Activated CD4-positive, alpha-beta memory T cell treated with anti-CD3 and anti-CD28 coated beads, Interleukin-2, amount 10 ng/mL, durations not matched to agents 7 days and 5 days (primary cell): ENCODE data around the gene TUBG2. TPM values are rescaled to one million over a fixed set of nuclear protein-coding genes. Genes with fewer than 3 reads are reported as not detected.

Experiments used
- CTCF ChIA-PET: fragments of 350-600 bp; sonication (Branson Sonifier 250); formaldehyde crosslinking; loops from one replicate; lab custom pipeline; 2021; ENCODE audit warnings: antibody characterized with exemption, inconsistent platforms; lab: Charles Lee
- POLR2A ChIA-PET: fragments of 350-600 bp; sonication (Branson Sonifier 250); formaldehyde crosslinking; loops from one replicate; lab custom pipeline; 2021; ENCODE audit warnings: antibody characterized with exemption; lab: Charles Lee
- DNase-seq: peaks from one replicate; pipeline ENCODE4 v3.0.0-alpha.2; 2020
- H3K27ac Mint-ChIP-seq: one replicate; pipeline ENCODE4 v1.8.0; 2021; ENCODE audit warnings: mild to moderate bottlenecking, mixed read lengths
- H3K27me3 Mint-ChIP-seq: one replicate; pipeline ENCODE4 v1.8.0; 2021; ENCODE audit warnings: mixed read lengths
- H3K36me3 Mint-ChIP-seq: one replicate; pipeline ENCODE4 v1.8.0; 2021; ENCODE audit warnings: low read depth, mixed read lengths
- H3K4me1 Mint-ChIP-seq: one replicate; pipeline ENCODE4 v1.8.0; 2021; ENCODE audit warnings: mixed read lengths
- H3K4me3 Mint-ChIP-seq: one replicate; pipeline ENCODE4 v1.8.0; 2021; ENCODE audit warnings: mild to moderate bottlenecking, mixed read lengths
- H3K9me3 Mint-ChIP-seq: one replicate; pipeline ENCODE4 v1.8.0; 2021; ENCODE audit warnings: mixed read lengths
- total RNA-seq, 2 experiments: library from RNA; stranded (reverse); gene quantifications; one replicate each; pipeline ENCODE4 v1.2.3, GENCODE V29; 2021

The TUBG2 gene
- total RNA-seq, 2 experiments from 2014 or later = 7.2 to 7.5 TPM

- ChIA-PET CTCF (interaction anchor here (0.6 to 2.2 kb wide), 4 partner anchors 14 to 96 kb away, joined by 3 to 6 read pairs (median 4); partner anchors contain the start of gene TUBG1), POLR2A (interaction anchor here (1.1 kb wide), 1 partner anchor 65 kb away, joined by 4 read pairs; the partner anchor contains the start of genes RETREG3 and TUBG1)
- Mint-ChIP-seq H3K36me3 (no peaks in the 10 kb centered on the region), H3K27ac (no peak overlapping the region), H3K9me3 (no peaks in the 10 kb centered on the region), H3K4me1 (peaks cover 46% of the 10 kb centered on the region), H3K27me3 (peaks cover 49% of the 10 kb centered on the region), H3K4me3 (peak overlapping the region; percentile 5)
- DNase-seq = no peak
Measured at GRCh38 chr17:42674755-42675347, 15.8 kb downstream of the TUBG2 start.

- ChIA-PET POLR2A (interaction anchor here (1.4 to 4.8 kb wide), 4 partner anchors 9 to 98 kb away, joined by 4 to 36 read pairs (median 4); partner anchors contain the start of genes PSMC3IP, RETREG3, TUBG1 and VPS25), CTCF (interaction anchor here (1.3 to 2.2 kb wide), 2 partner anchors 97 kb away, joined by 3 to 6 read pairs; no protein-coding TSS in a partner anchor)
- peaks cover 47% of the 10 kb centered on the region for H3K4me1 Mint-ChIP-seq
- no peak overlapping the region for H3K4me3 Mint-ChIP-seq
- no peak for DNase-seq
- H3K36me3 Mint-ChIP-seq = no peaks in the 10 kb centered on the region
- no peak overlapping the region for H3K27ac Mint-ChIP-seq
- H3K27me3 Mint-ChIP-seq = peaks cover 49% of the 10 kb centered on the region
- H3K9me3 Mint-ChIP-seq = no peaks in the 10 kb centered on the region
Measured at GRCh38 chr17:42675348-42675964, 16.4 kb downstream of the TUBG2 start.

- ChIA-PET CTCF (interaction anchor here (1.3 kb wide), 1 partner anchor 98 kb away, joined by 3 read pairs; no protein-coding TSS in a partner anchor), POLR2A (interaction anchor here (1.4 to 4.8 kb wide), 4 partner anchors 9 to 98 kb away, joined by 4 to 36 read pairs (median 4); partner anchors contain the start of genes PSMC3IP, RETREG3, TUBG1 and VPS25)
- Mint-ChIP-seq H3K36me3 (no peaks in the 10 kb centered on the region), H3K9me3 (no peaks in the 10 kb centered on the region), H3K4me3 (peak overlapping the region; percentile 77), H3K27ac (no peak overlapping the region), H3K27me3 (peaks cover 46% of the 10 kb centered on the region), H3K4me1 (peaks cover 45% of the 10 kb centered on the region)
- DNase-seq = peak; percentile 28
Measured at GRCh38 chr17:42675965-42676423, 16.9 kb downstream of the TUBG2 start.

- ChIA-PET CTCF (interaction anchor here (1.3 to 4.8 kb wide), 3 partner anchors 67 to 98 kb away, joined by 3 to 62 read pairs (median 14); partner anchors contain the start of genes PSMC3IP, RETREG3 and TUBG1), POLR2A (interaction anchor here (0.6 to 4.8 kb wide), 7 partner anchors 8 to 322 kb away, joined by 3 to 36 read pairs (median 4); partner anchors contain the start of genes PSMC3IP, RETREG3, RPL27 and TUBG1)
- Mint-ChIP-seq H3K27ac (peak within 1 kb of the TSS; percentile 77), H3K4me3 (peak within 1 kb of the TSS; percentile 77), H3K36me3 (no peaks in the 10 kb centered on the region), H3K4me1 (peaks cover 46% of the 10 kb centered on the region), H3K9me3 (no peaks in the 10 kb centered on the region), H3K27me3 (peaks cover 45% of the 10 kb centered on the region)
- peak; percentile 31 for DNase-seq
Measured at GRCh38 chr17:42676424-42677011, 17.4 kb downstream of the TUBG2 start, which contains the start of gene PLEKHH3. Gene PLEKHH3 (minus strand): TSS chr17:42676994. CDS start chr17:42676563, 431 bp downstream.

GRCh38 chr17:42677012-42677857 is 18.2 kb downstream of the TUBG2 start:
- peak; percentile 100 for DNase-seq
- CTCF ChIA-PET = interaction anchor here (3.4 to 4.8 kb wide), 2 partner anchors 68 to 98 kb away, joined by 14 to 62 read pairs; partner anchors contain the start of genes PSMC3IP, RETREG3 and TUBG1
- Mint-ChIP-seq H3K27ac (peak overlapping the region; percentile 77), H3K27me3 (peaks cover 47% of the 10 kb centered on the region), H3K9me3 (no peaks in the 10 kb centered on the region), H3K4me3 (peak overlapping the region; percentile 77), H3K4me1 (peaks cover 50% of the 10 kb centered on the region), H3K36me3 (no peaks in the 10 kb centered on the region)
- POLR2A ChIA-PET = interaction anchor here (0.6 to 4.8 kb wide), 9 partner anchors 8 to 321 kb away, joined by 3 to 36 read pairs (median 5); partner anchors contain the start of genes NAGLU, PSMC3IP, RETREG3 and RPL27

GRCh38 chr17:42677921-42678781 is 19.1 kb downstream of the TUBG2 start:
- H3K27me3 Mint-ChIP-seq = peaks cover 49% of the 10 kb centered on the region
- no peaks in the 10 kb centered on the region for H3K9me3 Mint-ChIP-seq
- ChIA-PET POLR2A (interaction anchor here (0.5 to 4.8 kb wide), 13 partner anchors 8 to 148 kb away, joined by 3 to 36 read pairs (median 5); partner anchors contain the start of genes MLX, NAGLU, PSMC3IP and RETREG3), CTCF (interaction anchor here (0.5 to 4.8 kb wide), 3 partner anchors 69 to 184 kb away, joined by 3 to 62 read pairs (median 14); partner anchors contain the start of genes PSMC3IP, RETREG3 and TUBG1)
- H3K4me1 Mint-ChIP-seq = peaks cover 58% of the 10 kb centered on the region
- H3K4me3 Mint-ChIP-seq = peak overlapping the region; percentile 77
- H3K27ac Mint-ChIP-seq = peak overlapping the region; percentile 78
- H3K36me3 Mint-ChIP-seq = no peaks in the 10 kb centered on the region
- peak; percentile 84 for DNase-seq

- H3K4me1 Mint-ChIP-seq = peaks cover 60% of the 10 kb centered on the region
- ChIA-PET CTCF (interaction anchor here (0.5 to 4.8 kb wide), 7 partner anchors 12 to 319 kb away, joined by 3 to 62 read pairs (median 4); partner anchors contain the start of genes PSMC3IP, RETREG3, RPL27 and TUBG1), POLR2A (interaction anchor here (0.9 to 4.8 kb wide), 10 partner anchors 9 to 112 kb away, joined by 3 to 36 read pairs (median 6); partner anchors contain the start of genes MLX, PSMC3IP, RETREG3 and TUBG1)
- no peaks in the 10 kb centered on the region for H3K36me3 Mint-ChIP-seq
- peak; percentile 35 for DNase-seq
- peak overlapping the region; percentile 77 for H3K4me3 Mint-ChIP-seq
- H3K27ac Mint-ChIP-seq = peak overlapping the region; percentile 78
- no peaks in the 10 kb centered on the region for H3K9me3 Mint-ChIP-seq
- H3K27me3 Mint-ChIP-seq = peaks cover 54% of the 10 kb centered on the region
Measured at GRCh38 chr17:42678951-42679491, 19.9 kb downstream of the TUBG2 start.

- Mint-ChIP-seq H3K36me3 (no peaks in the 10 kb centered on the region), H3K4me3 (peak overlapping the region; percentile 77), H3K9me3 (no peaks in the 10 kb centered on the region), H3K27ac (peak overlapping the region; percentile 78), H3K4me1 (peaks cover 55% of the 10 kb centered on the region), H3K27me3 (peaks cover 53% of the 10 kb centered on the region)
- POLR2A ChIA-PET = interaction anchor here (0.9 to 4.8 kb wide), 9 partner anchors 9 to 113 kb away, joined by 3 to 36 read pairs (median 8); partner anchors contain the start of genes MLX, PSMC3IP, RETREG3 and TUBG1
- CTCF ChIA-PET = interaction anchor here (0.8 to 4.8 kb wide), 7 partner anchors 12 to 319 kb away, joined by 3 to 62 read pairs (median 4); partner anchors contain the start of genes PSMC3IP, RETREG3, RPL27 and TUBG1
- DNase-seq = peak; percentile 80
Measured at GRCh38 chr17:42679492-42680330, 20.6 kb downstream of the TUBG2 start.

GRCh38 chr17:42680331-42680808 is 21.3 kb downstream of the TUBG2 start:
- no peak for DNase-seq
- no peak overlapping the region for H3K27ac Mint-ChIP-seq
- POLR2A ChIA-PET = interaction anchor here (0.9 to 3.6 kb wide), 8 partner anchors 10 to 103 kb away, joined by 3 to 28 read pairs (median 5); partner anchors contain the start of genes PSMC3IP, TUBG1, TUBG2 and VPS25
- no peaks in the 10 kb centered on the region for H3K9me3 Mint-ChIP-seq
- peaks cover 51% of the 10 kb centered on the region for H3K27me3 Mint-ChIP-seq
- H3K4me1 Mint-ChIP-seq = peaks cover 54% of the 10 kb centered on the region
- CTCF ChIA-PET = interaction anchor here (0.7 to 4.8 kb wide), 6 partner anchors 8 to 140 kb away, joined by 3 to 62 read pairs (median 3); partner anchors contain the start of genes PSMC3IP and TUBG1
- no peak overlapping the region for H3K4me3 Mint-ChIP-seq
- H3K36me3 Mint-ChIP-seq = no peaks in the 10 kb centered on the region
